22Rv1 (cell line): ENCODE data around the gene HNF1B.

Experiments
- H3K27ac ChIP-seq: fragments of 450-650 bp; 2 replicates; pipeline ENCODE4 v1.5.1; 2017
- ZFX ChIP-seq: fragments of 450-650 bp; IDR thresholded peaks from 2 replicates; pipeline ENCODE4 v1.6.1; 2017; ENCODE audit warnings: antibody characterized with exemption, borderline replicate concordance
- TF ChIP-seq, protein P1 (sequence below): fragments of 450-650 bp; IDR thresholded peaks from 2 replicates; pipeline ENCODE4 v1.5.1; 2017; ENCODE audit warnings: mild to moderate bottlenecking

HNF1B gene, protein sequence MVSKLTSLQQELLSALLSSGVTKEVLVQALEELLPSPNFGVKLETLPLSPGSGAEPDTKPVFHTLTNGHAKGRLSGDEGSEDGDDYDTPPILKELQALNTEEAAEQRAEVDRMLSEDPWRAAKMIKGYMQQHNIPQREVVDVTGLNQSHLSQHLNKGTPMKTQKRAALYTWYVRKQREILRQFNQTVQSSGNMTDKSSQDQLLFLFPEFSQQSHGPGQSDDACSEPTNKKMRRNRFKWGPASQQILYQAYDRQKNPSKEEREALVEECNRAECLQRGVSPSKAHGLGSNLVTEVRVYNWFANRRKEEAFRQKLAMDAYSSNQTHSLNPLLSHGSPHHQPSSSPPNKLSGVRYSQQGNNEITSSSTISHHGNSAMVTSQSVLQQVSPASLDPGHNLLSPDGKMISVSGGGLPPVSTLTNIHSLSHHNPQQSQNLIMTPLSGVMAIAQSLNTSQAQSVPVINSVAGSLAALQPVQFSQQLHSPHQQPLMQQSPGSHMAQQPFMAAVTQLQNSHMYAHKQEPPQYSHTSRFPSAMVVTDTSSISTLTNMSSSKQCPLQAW

DNA sequence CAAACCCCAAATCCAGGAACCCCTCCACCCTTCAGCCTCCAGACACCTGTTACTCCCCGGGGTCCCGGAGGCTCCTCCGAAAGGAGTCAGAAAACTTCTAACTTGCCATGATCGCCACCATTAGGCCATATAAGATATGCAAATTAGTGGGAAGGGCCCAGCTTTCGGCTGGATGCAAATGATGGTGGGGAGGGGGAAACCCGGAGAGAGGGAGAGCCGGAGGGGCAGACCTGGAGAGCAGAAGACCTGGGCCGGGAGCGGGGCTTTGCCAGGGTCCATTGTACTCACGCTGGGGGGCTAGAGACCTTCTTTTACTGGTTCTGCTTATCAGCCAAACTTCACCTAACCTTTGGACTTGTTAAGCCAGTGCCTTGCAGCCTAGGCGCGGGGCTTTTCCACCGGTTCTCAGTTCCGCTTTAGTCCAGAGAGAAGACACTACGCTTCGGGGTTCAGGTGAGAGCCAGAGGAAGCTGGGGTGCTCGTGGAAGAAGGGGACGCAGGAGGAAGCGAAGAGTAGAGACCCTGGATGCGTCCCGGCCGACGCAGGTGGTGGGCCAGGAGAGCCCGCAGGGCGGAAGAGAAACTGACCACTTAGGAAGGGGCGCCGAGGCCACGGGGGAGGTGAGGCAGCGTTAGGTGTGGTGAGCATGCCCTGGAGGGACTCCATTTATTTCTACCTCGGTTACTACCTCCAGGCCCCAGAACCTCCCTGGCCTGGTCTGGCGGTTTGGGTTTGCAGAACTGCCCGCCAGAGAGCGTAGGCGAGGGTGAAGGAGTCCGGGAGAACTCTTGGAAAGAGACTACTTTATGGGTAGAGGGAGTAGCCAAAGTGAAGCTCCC, at the start of gene HNF1B:
TSS of gene HNF1B (minus strand) at position 99 of the 840 bp plus-strand sequence. CDS start 175 bp downstream, outside the sequence.
- H3K27ac ChIP-seq = no peak within 1 kb of the TSS
- TF ChIP-seq ZFX = no peak

DNA sequence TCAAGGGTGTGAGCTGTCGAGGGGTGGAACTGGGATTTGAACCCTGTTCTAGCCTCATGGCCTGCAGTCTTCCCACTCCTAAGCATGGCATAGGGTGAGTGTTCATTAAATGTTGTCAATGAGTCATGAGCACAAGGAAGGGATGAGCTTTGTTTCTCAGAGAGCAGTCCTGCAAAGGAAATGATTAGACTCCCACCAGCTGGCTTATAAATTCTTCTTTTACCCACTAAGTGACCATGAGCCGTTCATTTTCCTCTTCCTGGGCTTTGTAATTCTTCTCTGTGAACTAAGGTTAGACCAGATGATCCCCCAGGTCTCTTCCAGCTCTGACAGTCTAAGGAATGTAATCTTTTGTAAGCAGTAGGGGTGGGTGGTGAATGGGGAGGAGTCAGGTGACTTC, 47.9 kb upstream of the HNF1B start:
- TF ChIP-seq, protein P1, sequence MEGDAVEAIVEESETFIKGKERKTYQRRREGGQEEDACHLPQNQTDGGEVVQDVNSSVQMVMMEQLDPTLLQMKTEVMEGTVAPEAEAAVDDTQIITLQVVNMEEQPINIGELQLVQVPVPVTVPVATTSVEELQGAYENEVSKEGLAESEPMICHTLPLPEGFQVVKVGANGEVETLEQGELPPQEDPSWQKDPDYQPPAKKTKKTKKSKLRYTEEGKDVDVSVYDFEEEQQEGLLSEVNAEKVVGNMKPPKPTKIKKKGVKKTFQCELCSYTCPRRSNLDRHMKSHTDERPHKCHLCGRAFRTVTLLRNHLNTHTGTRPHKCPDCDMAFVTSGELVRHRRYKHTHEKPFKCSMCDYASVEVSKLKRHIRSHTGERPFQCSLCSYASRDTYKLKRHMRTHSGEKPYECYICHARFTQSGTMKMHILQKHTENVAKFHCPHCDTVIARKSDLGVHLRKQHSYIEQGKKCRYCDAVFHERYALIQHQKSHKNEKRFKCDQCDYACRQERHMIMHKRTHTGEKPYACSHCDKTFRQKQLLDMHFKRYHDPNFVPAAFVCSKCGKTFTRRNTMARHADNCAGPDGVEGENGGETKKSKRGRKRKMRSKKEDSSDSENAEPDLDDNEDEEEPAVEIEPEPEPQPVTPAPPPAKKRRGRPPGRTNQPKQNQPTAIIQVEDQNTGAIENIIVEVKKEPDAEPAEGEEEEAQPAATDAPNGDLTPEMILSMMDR = no peak
- TF ChIP-seq ZFX = no peak

DNA sequence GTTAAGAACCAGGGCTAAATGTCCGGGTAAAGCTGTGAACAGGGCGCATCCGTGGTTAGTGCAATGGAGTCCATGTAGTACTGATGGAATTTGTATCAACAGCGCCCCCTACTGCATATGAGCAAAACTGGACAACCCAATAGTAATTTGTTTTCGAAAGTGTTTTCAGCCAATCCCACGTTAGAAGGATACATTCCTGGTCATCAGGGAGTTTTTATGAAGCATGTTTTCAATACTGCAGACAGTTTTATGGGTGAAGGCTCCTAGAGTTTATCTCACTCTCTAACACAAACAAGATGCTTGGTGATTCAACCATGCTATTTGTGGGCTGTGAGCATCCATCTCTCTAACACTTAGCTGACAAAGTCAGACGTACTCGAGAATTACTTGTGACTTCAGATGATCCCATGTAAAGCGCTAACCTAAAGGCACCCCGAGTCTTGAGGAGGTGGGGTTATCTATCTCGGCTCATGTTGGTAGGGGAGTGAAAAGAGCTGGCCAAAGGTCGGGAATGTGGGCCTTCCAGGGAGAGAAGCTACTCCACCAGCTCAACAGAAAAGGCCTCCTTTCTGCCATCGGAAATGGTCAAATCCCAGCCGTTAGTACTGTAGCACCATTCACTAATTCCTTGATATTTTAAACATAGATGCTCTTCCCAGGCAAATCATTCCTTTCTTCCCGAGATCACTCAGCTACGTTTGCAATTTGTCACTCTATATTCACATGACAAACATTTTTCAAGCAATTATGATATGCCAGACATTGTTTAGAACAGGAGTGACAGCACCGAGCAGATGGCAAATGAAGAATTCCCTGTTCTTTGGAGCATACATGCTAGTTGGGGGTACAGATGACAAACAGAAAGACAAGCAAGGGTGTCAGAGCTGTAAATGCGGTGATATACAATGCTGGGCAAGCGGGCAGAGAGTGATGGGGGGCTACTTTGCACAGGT, 46.9 kb upstream of the HNF1B start:
- H3K27ac ChIP-seq = no peak overlapping the region
- TF ChIP-seq, protein P1 = peak; percentile 87
- TF ChIP-seq ZFX = no peak

More for the DNA sequence above, 47.9 kb upstream of the HNF1B start:
- H3K27ac ChIP-seq = no peak overlapping the region

DNA sequence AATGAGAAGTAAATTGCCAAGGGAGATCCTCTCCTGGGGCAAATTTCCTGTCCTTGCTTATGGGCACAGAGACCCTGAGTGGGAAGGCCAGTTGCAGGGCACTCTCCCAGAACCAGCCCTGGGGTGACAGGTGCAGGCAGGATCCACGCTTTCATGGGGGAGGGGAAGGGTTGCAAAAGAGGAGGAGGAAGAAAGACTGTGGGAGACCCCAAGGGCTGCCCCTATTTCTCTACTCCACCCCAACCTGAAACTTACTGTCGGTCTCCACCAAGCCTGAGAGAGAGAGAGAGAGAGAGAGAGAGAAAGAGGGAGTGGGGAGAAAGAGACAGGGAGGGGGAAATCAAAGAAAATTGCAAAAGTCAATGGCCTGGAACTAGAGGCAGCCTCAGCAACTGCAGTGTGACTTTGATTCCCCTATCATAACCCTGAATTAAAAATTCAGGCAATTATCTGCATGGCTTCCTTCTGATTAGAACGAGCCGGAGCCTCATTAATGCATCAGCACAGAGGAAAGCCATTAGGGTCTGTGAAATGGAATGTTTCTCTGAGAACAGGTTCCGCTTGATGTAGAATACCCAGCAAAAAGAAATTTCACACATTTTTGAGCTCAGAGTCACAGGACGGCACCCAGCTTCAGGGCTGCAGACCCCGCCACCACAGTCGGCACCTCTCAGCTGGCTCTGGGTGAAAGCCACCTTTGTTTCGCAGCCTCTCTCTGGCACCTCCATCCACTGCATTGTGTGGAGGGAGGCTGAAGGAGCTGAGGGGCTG, 45.1 kb upstream of the HNF1B start:
- TF ChIP-seq, protein P1 = no peak
- no peak for TF ChIP-seq ZFX
- H3K27ac ChIP-seq = no peak overlapping the region

DNA sequence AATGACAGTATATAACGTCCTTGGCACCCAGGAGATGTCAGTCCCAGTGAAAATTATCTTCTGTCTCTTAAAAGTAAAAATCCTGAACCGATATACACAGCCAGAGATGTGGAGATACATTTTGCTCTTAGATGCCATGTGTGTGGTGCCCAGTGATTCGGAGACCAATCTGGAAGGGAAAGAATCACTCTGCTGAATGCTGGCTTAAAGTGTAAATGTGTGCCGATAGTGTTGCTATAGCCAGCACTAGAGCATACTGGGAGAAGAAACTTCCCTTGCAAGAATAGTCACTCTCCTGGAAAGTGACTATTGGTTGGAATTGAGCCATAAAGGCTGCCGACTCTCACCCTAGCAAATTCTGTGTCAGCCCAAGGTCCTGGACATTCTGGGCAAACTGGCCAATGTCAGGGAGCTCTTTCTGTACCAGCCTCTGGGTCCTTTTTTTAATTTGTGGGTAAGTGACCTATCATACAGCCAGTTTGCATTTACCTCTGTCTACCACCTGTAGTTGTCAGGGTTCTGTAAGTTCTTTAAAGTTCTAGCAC, 44.2 kb upstream of the HNF1B start:
- TF ChIP-seq, protein P1 = no peak
- TF ChIP-seq ZFX = no peak

DNA sequence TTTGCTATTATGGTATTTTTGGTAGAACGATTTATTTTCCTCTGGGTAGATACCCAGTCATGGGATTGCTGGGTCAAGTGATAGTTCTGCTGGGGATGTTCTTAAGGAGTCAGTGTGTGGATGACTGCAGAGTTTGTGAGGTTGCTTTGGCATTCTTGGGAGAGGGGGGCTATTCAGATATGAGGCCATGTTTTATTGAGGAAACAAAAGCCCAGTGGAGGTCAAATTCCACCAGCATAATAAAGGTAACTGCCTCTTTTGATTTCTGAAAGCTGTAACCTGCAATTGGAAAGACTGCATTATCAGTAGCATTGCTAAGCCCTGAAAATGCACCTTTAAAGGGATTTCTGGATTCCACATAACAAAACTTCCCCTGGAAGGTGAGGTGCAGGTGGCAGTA, 43.7 kb upstream of the HNF1B start:
- no peak for TF ChIP-seq ZFX
- TF ChIP-seq, protein P1 = no peak
- no peak overlapping the region for H3K27ac ChIP-seq

More for the DNA sequence above, 44.2 kb upstream of the HNF1B start:
- no peak overlapping the region for H3K27ac ChIP-seq
